Aorta (tissue), 5 donors: ENCODE results near the gene ABHD6. TPM values are rescaled to one million over a fixed set of nuclear protein-coding genes. Genes with fewer than 3 reads are reported as not detected.

Source experiments
- ATAC-seq: fragments of 200-7000 bp; cut with Tn5 transposase; one replicate; pipeline ENCODE4 v1.9.1; 2022; ENCODE audit warnings: moderate library complexity; ENCODE audit not compliant: low FRiP score
- DNase-seq, 2 donors: peaks; one replicate each; pipeline ENCODE4 v3.0.0-alpha.2; 2020
- H3K27ac ChIP-seq, 2 donors: one replicate each; pipeline ENCODE4 v1.5.1; 2013; ENCODE audit warnings: low read length in 2 of 2, mild to moderate bottlenecking in 2 of 2, moderate library complexity in 2 of 2, control low read depth in 1 of 2, inconsistent platforms in 1 of 2, low read depth in 1 of 2
- H3K27me3 ChIP-seq, 2 donors: one replicate each; pipeline ENCODE4 v1.6.1; 2013; ENCODE audit warnings: control low read depth in 1 of 2, low read length in 1 of 2, mild to moderate bottlenecking in 1 of 2, moderate library complexity in 1 of 2; ENCODE audit not compliant: insufficient read depth in 2 of 2, control insufficient read depth in 1 of 2
- H3K36me3 ChIP-seq, 2 donors: one replicate each; pipeline ENCODE4 v1.6.1; 2013; ENCODE audit warnings: control low read depth in 1 of 2, low read length in 1 of 2, mild to moderate bottlenecking in 1 of 2; ENCODE audit not compliant: insufficient read depth in 2 of 2, control insufficient read depth in 1 of 2
- H3K4me1 ChIP-seq, 2 donors: one replicate each; pipeline ENCODE4 v1.6.1; 2013; ENCODE audit warnings: low read length in 2 of 2, control low read depth in 1 of 2, mild to moderate bottlenecking in 1 of 2, moderate library complexity in 1 of 2; ENCODE audit not compliant: insufficient read depth in 2 of 2, control insufficient read depth in 1 of 2
- H3K4me3 ChIP-seq, 2 donors: one replicate each; pipeline ENCODE4 v1.5.1; 2013; ENCODE audit warnings: low read length in 2 of 2, control low read depth in 1 of 2, mild to moderate bottlenecking in 1 of 2
- H3K9me3 ChIP-seq: one replicate; pipeline ENCODE4 v1.6.1; 2013; ENCODE audit warnings: mild to moderate bottlenecking, low read length; ENCODE audit not compliant: control insufficient read depth
- WGBS, 2 donors: extraction: QIAGEN DNeasy Blood & Tissue Kit; methylation state at CpG; one replicate each; pipeline ENCODE4 v1.1.7; 2013; 5-methylcytosine and 5-hydroxymethylcytosine counted together
- intact Hi-C, 2 donors: fragments of 100-400 bp; cut with DNase I; formaldehyde crosslinking; loops; one replicate each; pipeline versions ENCODE4 v1.14.2 to v1.15.0; 2022
- long read RNA-seq, 2 donors: library from polyadenylated mRNA; unstranded; transcript quantifications; one replicate each; pipeline ENCODE4 v2.0.0, GENCODE V29; 2020 to 2021
- polyA plus RNA-seq, 2 donors: library from polyadenylated mRNA; stranded (reverse); fragments of 200-250 nt; gene quantifications; one replicate each; pipeline ENCODE4 v1.2.3, GENCODE V29; 2013
- total RNA-seq, 2 donors: library from RNA; stranded (reverse); fragmentation: NEBNext Ultra II Directional; extraction: Animal tissue kit (Norgen Biotek cat#: 25700); gene quantifications; one replicate each; pipeline ENCODE4 v1.2.1, GENCODE V29; 2021
- donor health status: healthy with polysubstance abuse.
- donor health status: Bipolar disorder and iron deficiency.
- donor health status: DM: no; HTN: no; CAD: no.
- donor health status: DM: no; HTN: no; CAD: no.
- donor health status: DM: yes; HTN: yes; CAD: no.

ABHD6 gene, protein sequence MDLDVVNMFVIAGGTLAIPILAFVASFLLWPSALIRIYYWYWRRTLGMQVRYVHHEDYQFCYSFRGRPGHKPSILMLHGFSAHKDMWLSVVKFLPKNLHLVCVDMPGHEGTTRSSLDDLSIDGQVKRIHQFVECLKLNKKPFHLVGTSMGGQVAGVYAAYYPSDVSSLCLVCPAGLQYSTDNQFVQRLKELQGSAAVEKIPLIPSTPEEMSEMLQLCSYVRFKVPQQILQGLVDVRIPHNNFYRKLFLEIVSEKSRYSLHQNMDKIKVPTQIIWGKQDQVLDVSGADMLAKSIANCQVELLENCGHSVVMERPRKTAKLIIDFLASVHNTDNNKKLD
- total RNA-seq (10 to 100 TPM in 1 of 2 donors, 1 to 10 TPM in 1; 7.6 to 10.4 TPM), polyA plus RNA-seq (1 to 10 TPM; 5.9 to 7.1 TPM)
- long read RNA-seq, donor 1, transcript ABHD6-205 (10 exons, 2,482 nt): major isoform, 6 of 16 reads
- long read RNA-seq, donor 1, partial matches to known transcripts: 4 of 16 reads
- long read RNA-seq, donor 1, other reads (novel, unspliced or antisense): 4 of 16 reads
- long read RNA-seq, donor 2, transcript ABHD6-205 (10 exons, 2,482 nt): major isoform, 8 of 14 reads
- long read RNA-seq, donor 2, partial matches to known transcripts: 1 of 14 reads
- long read RNA-seq, donor 2, other reads (novel, unspliced or antisense): 3 of 14 reads

DNA sequence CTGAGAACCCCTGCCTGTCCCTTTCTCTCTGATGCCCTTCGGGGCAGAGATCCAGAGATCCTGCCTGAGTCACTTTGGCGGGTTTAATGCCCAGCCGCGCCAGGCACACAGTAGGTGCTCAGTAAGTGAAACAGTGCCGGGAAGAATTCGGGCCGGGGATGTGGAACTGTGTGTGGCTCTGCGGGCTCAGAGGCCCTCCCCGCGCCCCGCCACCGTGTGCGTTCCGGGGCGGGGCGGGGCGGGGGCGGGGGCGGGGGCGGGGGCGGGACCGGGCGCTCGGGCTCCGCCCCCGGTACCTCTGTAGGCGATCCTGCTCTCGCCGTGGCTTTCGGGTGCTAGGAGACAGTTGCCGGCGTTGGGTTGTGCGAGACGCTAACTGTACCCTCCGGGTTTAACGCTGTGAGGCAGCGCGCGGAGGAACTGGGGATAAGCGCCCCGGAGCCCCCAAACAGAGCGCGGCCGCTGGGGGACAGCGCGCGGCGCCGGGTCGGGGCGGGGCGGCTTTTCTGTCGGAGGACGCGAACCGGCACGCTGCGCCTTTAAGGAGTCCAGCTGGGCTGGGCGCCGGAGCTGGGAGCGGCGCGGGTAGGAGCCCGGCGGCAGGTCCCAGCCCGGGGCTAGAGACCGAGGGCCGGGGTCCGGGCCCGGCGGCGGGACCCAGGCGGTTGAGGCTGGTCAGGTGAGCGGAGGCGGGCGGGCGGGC is at the start of gene ABHD6:
TSS of gene ABHD6 (plus strand) at position 555 of the 703 bp plus-strand sequence. CDS start 18,795 bp downstream, outside the sequence.
- Histone ChIP-seq H3K36me3 (no peaks in the 10 kb centered on the region), H3K4me3 (peak within 1 kb of the TSS; percentile 36 to 68), H3K27ac (peak within 1 kb of the TSS in 1 of 2 donors; percentile 65), H3K27me3 (no peaks in the 10 kb centered on the region), H3K4me1 (no peaks in the 10 kb centered on the region), H3K9me3 (no peaks in the 10 kb centered on the region)
- intact Hi-C loops: loop anchor here in 1 of 2 donors (5.0 kb wide), 1 partner anchor 70 kb away; the partner anchor contains the start of genes HTD2 and RPP14
- peak; percentile 85 to 94 for DNase-seq
- WGBS, 2 donors: 0 to 1% methylated on average over 67 to 77 of the region's 77 CpGs
- ATAC-seq: peak; percentile 94

- DNase-seq (no peak), ATAC-seq (no peak)
- Histone ChIP-seq H3K4me1 (no peaks in the 10 kb centered on the region), H3K9me3 (no peaks in the 10 kb centered on the region), H3K36me3 (no peaks in the 10 kb centered on the region), H3K27ac (no peak overlapping the region), H3K27me3 (no peaks in the 10 kb centered on the region), H3K4me3 (no peak overlapping the region)
- intact Hi-C loops: loop anchor here (5.0 kb wide), 2 partner anchors 109 to 114 kb away; no protein-coding TSS in a partner anchor
- WGBS, 2 donors: 86 to 88% methylated on average over 6 of the region's 6 CpGs
These were observed 49.4 kb upstream of the ABHD6 start for GRCh38 chr3:58188173-58188564.

GRCh38 chr3:58188921-58189451 is 48.6 kb upstream of the ABHD6 start:
- H3K27me3 ChIP-seq: no peaks in the 10 kb centered on the region
- H3K36me3 ChIP-seq: no peaks in the 10 kb centered on the region
- H3K9me3 ChIP-seq: no peaks in the 10 kb centered on the region
- DNase-seq: no peak
- H3K27ac ChIP-seq: no peak overlapping the region
- no peak overlapping the region for H3K4me3 ChIP-seq
- intact Hi-C loops: loop anchor here (5.0 kb wide), 2 partner anchors 108 to 113 kb away; no protein-coding TSS in a partner anchor
- ATAC-seq: peak; percentile 49
- H3K4me1 ChIP-seq: no peaks in the 10 kb centered on the region
- WGBS, 2 donors: 81% methylated on average over 10 of the region's 10 CpGs

DNA sequence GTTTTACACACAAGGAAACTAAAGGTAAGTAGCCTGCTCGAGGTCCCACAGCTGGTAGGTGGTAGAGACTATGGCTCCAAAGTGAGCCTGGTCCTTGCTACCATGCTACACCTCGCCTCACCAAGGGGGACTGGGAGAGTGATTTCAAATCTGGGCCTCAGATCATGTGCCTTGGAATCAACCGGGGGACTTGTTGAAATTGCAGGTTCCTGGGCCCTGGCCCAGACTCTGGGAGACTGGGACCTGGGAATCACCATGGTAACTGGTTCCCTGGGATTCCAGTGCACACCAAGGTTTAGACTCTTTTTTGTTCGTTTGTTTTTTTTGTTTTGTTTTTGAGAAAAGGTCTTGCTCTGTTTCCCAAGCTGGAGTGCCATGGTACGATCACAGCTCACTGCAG is 47.9 kb upstream of the ABHD6 start:
- no peak overlapping the region for H3K4me3 ChIP-seq
- no peaks in the 10 kb centered on the region for H3K27me3 ChIP-seq
- no peak for DNase-seq
- no peak for ATAC-seq
- no peak overlapping the region for H3K27ac ChIP-seq
- H3K36me3 ChIP-seq: no peaks in the 10 kb centered on the region
- H3K4me1 ChIP-seq: no peaks in the 10 kb centered on the region
- intact Hi-C loops: loop anchor here (5.0 kb wide), 2 partner anchors 108 to 113 kb away; no protein-coding TSS in a partner anchor
- 79 to 80% methylated on average over 5 of the region's 5 CpGs for WGBS, 2 donors
- H3K9me3 ChIP-seq: no peaks in the 10 kb centered on the region

DNA sequence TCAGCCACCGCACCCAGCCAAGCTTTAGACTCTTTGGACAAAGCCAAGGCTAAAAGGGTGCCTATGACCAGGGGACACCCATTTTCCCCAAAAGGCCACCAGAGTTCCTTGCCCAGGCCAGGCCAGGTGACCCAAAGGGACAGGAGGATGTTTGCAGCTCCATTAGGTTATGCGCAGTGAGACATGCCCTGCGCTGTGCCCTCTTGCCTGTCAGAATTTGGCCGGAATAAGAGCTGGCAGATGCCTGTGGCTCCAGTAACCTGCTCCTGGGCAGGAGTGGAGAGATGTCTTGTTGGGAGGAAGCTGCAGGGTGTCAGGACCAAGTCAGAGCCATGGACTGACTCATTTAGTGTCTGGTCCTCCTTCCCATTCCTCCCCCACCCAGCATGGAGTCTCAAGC is 47.3 kb upstream of the ABHD6 start:
- H3K36me3 ChIP-seq: no peaks in the 10 kb centered on the region
- WGBS, 2 donors: 97 to 100% methylated on average over 4 of the region's 4 CpGs
- H3K27me3 ChIP-seq: no peaks in the 10 kb centered on the region
- intact Hi-C loops: no loop called here
- no peak overlapping the region for H3K4me3 ChIP-seq
- no peak for DNase-seq
- H3K27ac ChIP-seq: no peak overlapping the region
- H3K9me3 ChIP-seq: no peaks in the 10 kb centered on the region
- no peaks in the 10 kb centered on the region for H3K4me1 ChIP-seq
- ATAC-seq: no peak

GRCh38 chr3:58190882-58191281 is 46.7 kb upstream of the ABHD6 start:
- 95 to 96% methylated on average over 4 of the region's 4 CpGs for WGBS, 2 donors
- no peaks in the 10 kb centered on the region for H3K27me3 ChIP-seq
- H3K36me3 ChIP-seq: no peaks in the 10 kb centered on the region
- ATAC-seq (no peak), DNase-seq (no peak)
- no peak overlapping the region for H3K4me3 ChIP-seq
- intact Hi-C loops: no loop called here
- no peaks in the 10 kb centered on the region for H3K4me1 ChIP-seq
- H3K9me3 ChIP-seq: no peaks in the 10 kb centered on the region
- no peak overlapping the region for H3K27ac ChIP-seq

DNA sequence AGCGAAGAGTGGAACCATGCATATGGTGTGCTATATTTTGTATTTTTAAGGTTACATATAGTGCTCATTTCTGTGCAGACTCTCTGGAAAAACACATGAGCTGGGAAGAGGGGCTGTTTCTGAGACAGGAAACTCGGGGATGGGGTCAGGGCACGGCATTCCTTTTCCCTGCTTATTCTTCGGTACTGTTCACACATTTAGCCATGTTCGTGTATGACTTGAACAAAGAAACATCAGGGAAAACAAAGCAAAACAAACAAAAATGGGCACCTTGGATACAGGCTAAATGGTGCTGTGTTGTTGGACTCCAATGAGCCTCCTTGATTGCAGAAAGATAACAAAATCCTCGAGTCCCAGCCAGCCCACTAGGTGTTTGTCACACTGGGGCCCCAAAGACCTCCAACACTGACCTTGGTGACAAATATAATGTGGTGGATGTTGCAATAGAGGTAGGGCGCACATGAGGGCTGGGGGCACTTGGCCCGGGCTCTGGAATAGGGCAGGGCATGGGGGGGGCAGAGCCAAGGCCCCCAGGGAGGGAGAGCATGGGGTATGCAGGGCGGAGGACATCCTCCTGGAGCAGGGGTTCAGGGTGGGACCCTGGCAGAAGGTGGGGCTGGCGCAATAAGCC is 46.1 kb upstream of the ABHD6 start:
- ATAC-seq: no peak
- H3K27ac ChIP-seq: no peak overlapping the region
- 73 to 79% methylated on average over 10 of the region's 10 CpGs for WGBS, 2 donors
- intact Hi-C loops: no loop called here
- H3K36me3 ChIP-seq: no peaks in the 10 kb centered on the region
- H3K4me3 ChIP-seq: no peak overlapping the region
- DNase-seq: no peak
- H3K9me3 ChIP-seq: no peaks in the 10 kb centered on the region
- H3K4me1 ChIP-seq: no peaks in the 10 kb centered on the region
- H3K27me3 ChIP-seq: no peaks in the 10 kb centered on the region

GRCh38 chr3:58192069-58192468 is 45.5 kb upstream of the ABHD6 start:
- no peak overlapping the region for H3K27ac ChIP-seq
- H3K4me3 ChIP-seq: no peak overlapping the region
- ATAC-seq: no peak
- DNase-seq: no peak
- H3K27me3 ChIP-seq: no peaks in the 10 kb centered on the region
- H3K4me1 ChIP-seq: no peaks in the 10 kb centered on the region
- 85 to 88% methylated on average over 5 of the region's 5 CpGs for WGBS, 2 donors
- H3K36me3 ChIP-seq: no peaks in the 10 kb centered on the region
- intact Hi-C loops: no loop called here
- no peaks in the 10 kb centered on the region for H3K9me3 ChIP-seq
